Measurements from ENCODE around the gene RTBDN. TPM values are rescaled to one million over a fixed set of nuclear protein-coding genes. Genes with fewer than 3 reads are reported as not detected.
"Not testable (repeated sequence)": the region's sequence is repeated elsewhere in the genome, so short reads cannot be mapped to it uniquely, and the experiment has no call there.

The RTBDN gene
- total and polyA plus RNA-seq, 8 donors: 0.19 to 4.6 (median 0.66) TPM; not detected in 2

DNA sequence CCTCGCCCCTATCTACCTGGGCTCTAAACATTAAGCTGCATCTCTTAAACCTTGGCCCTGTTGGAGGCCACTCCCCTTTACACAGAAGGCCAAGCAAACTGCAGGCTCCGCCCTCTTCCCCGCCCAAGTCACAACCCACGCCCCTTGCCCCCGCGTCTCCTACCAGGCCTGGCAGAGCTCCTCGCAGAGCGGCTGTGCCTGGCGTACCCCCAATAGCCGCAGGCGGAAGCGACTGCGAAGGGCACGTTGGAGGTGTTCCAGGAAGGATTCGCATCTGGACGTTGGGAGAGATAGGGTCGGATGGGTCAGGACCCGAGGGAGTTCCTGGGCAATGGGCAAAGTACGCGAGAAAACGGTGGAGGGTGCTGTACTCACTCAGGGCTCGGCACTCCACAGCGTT lies 5.9 kb downstream of the RTBDN start:
- peak in 3 of 6 donors; percentile 40 to 62 (median 55) for DNase-seq
- intact Hi-C loops (cut with DNase I): no loop called here
- peaks cover 0 to 6% (median 0%) of the 10 kb centered on the region in 3 donors for H3K4me1 ChIP-seq
- no peak for FAIRE-seq
- H3K27ac ChIP-seq: no peak overlapping the region
- no peak overlapping the region for H3K4me3 ChIP-seq
- no peaks in the 10 kb centered on the region for H3K9me3 ChIP-seq
- no peaks in the 10 kb centered on the region for H3K36me3 ChIP-seq
- H3K27me3 ChIP-seq: peaks cover 0 to 22% (median 4%) of the 10 kb centered on the region in 4 donors
- 2 to 4% methylated on average over 23 of the region's 23 CpGs for WGBS, 2 donors
- TF ChIP-seq, protein P1, sequence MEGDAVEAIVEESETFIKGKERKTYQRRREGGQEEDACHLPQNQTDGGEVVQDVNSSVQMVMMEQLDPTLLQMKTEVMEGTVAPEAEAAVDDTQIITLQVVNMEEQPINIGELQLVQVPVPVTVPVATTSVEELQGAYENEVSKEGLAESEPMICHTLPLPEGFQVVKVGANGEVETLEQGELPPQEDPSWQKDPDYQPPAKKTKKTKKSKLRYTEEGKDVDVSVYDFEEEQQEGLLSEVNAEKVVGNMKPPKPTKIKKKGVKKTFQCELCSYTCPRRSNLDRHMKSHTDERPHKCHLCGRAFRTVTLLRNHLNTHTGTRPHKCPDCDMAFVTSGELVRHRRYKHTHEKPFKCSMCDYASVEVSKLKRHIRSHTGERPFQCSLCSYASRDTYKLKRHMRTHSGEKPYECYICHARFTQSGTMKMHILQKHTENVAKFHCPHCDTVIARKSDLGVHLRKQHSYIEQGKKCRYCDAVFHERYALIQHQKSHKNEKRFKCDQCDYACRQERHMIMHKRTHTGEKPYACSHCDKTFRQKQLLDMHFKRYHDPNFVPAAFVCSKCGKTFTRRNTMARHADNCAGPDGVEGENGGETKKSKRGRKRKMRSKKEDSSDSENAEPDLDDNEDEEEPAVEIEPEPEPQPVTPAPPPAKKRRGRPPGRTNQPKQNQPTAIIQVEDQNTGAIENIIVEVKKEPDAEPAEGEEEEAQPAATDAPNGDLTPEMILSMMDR (IDR thresholded peaks at IDR 0.05): no peak
- ATAC-seq: peak in 3 of 4 donors; percentile 57 to 63 (median 63)

DNA sequence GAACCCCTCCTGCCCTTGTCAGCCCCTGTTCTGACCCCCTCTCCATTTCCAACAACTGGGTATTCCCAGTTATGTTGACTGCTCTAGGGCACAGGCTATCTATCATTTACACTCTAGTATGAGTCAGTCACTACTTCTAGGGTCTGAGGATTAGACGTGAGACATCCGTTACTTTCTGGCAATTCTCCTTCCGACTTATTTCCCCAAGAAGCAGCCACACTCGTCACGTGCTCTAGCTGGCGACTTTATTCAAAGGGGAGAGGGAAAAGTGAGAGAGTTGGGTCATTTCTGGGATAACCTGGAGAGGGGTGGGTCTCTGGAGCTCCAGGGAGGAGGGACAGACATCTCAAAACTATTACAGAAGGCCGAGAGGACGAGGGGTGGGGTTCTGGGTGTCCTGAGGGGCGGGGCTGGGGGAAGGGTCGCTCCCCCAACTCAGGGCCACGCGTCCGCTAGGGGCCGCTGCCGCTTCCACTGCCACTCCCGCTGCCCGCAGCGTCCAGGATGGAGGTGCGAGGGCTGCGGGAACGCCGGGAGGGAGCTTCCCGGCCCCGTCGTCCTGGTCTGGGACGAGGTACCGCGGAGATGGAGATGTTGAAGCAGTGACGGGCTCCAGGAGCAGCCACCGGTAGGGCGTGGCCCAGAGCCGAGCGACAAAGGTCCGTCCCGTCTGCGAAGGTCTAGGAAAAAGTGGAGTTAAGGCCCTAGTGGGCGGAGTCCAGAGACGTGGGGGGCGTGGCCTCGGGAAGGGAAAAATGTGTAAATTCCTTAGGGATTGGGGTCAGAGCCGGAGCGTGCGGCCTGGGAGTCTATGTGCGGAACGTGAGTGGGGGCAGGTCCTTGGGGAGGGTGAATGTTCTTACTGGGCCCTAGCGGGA lies 8.9 kb downstream of the RTBDN start:
- peak in 2 of 4 donors; percentile 52 to 53 for ATAC-seq
- DNase-seq: peak in 2 of 6 donors; percentile 46 to 66

DNA sequence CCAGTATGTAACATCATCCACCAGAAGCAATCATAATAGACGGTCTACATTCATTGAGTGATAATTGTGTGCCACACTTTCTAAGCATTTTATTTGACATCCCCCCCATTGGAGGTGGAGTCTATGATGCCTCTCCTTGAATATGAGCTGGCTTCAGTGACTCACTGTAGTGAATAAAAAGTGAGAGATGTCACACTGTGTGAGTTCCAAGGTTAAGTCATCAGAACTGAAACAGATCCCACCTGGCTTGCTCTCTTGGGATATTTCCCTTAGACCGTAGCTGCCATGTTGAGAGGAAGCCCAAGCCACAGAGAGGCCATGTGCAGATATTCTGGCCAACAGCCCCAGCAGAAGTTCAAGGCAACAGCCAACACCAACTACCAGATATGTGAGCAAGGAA lies 12.6 kb downstream of the RTBDN start:
- H3K36me3 ChIP-seq: no peaks in the 10 kb centered on the region
- H3K27ac ChIP-seq: no peak overlapping the region
- no peak for FAIRE-seq
- H3K27me3 ChIP-seq: peaks cover 0 to 5% (median 2%) of the 10 kb centered on the region in 4 donors
- no peak for ATAC-seq
- TF ChIP-seq, protein P1 (IDR thresholded peaks at IDR 0.05): no peak
- H3K9me3 ChIP-seq: no peaks in the 10 kb centered on the region
- 84 to 94% methylated on average over 2 of the region's 2 CpGs for WGBS, 2 donors
- H3K4me3 ChIP-seq: no peak overlapping the region
- H3K4me1 ChIP-seq: no peaks in the 10 kb centered on the region
- DNase-seq: no peak
- intact Hi-C loops (cut with DNase I): no loop called here

More for the DNA sequence above, 8.9 kb downstream of the RTBDN start:
- intact Hi-C loops (cut with DNase I): no loop called here
- H3K27me3 ChIP-seq: peaks cover 0 to 5% (median 2%) of the 10 kb centered on the region in 4 donors
- peaks cover 0 to 3% (median 0%) of the 10 kb centered on the region in 3 donors for H3K4me1 ChIP-seq
- no peaks in the 10 kb centered on the region for H3K36me3 ChIP-seq
- H3K9me3 ChIP-seq: no peaks in the 10 kb centered on the region
- WGBS, 2 donors: 7 to 8% methylated on average over 46 of the region's 46 CpGs
- FAIRE-seq: no peak
- TF ChIP-seq, protein P1 (IDR thresholded peaks at IDR 0.05): peak in 1 of 4 donors; percentile 9
- H3K4me3 ChIP-seq: no peak overlapping the region
- H3K27ac ChIP-seq: no peak overlapping the region

DNA sequence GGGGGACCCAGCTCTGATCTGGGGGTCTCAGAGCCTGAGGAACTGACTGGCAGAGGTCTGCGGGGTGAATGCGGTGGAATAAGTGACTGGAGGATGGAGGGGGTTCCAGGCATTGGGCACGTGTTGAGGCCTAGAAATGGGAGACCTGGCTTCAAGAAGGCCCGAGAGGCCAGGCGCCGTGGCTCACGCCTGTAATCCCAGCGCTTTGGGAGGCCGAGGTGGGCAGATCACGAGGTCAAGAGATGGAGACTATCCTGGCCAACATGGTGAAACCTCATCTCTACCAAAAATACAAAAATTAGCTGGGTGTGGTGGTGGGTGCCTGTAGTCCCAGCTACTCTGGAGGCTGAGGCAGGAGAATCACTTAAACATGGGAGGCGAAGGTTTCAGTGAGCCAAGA lies 16.6 kb downstream of the RTBDN start:
- FAIRE-seq; H3K36me3 ChIP-seq; intact Hi-C loops (cut with DNase I): not testable (repeated sequence)

DNA sequence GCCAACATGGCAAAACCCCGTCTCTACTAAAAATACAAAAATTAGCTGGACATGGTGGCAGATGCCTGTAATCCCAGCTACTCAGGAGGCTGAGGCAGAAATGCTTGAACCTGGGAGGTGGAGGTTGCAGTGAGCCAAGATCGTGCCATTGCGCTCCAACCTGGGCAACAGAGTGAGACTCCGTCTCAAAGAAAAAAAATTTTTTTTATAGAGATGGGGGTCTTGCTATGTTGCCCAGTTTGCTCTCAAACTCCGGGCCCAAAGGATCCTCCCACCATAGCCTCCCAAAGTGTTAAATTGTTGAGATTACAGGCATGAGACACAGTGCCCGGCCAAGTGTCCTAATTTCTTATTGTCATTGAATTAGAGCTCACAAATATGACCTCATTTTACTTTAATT lies 17.2 kb downstream of the RTBDN start:
- H3K27me3 ChIP-seq; DNase-seq; H3K9me3 ChIP-seq; H3K27ac ChIP-seq; H3K4me3 ChIP-seq; H3K4me1 ChIP-seq; FAIRE-seq; H3K36me3 ChIP-seq; intact Hi-C loops (cut with DNase I); ATAC-seq: not testable (repeated sequence)
- WGBS, 2 donors: 83 to 91% methylated on average over 6 of the region's 6 CpGs

More for the DNA sequence above, 16.6 kb downstream of the RTBDN start:
- H3K27ac ChIP-seq, DNase-seq, H3K9me3 ChIP-seq, H3K4me1 ChIP-seq, ATAC-seq, H3K4me3 ChIP-seq, H3K27me3 ChIP-seq: not testable (repeated sequence)
- 90 to 92% methylated on average over 11 of the region's 11 CpGs for WGBS, 2 donors

DNA sequence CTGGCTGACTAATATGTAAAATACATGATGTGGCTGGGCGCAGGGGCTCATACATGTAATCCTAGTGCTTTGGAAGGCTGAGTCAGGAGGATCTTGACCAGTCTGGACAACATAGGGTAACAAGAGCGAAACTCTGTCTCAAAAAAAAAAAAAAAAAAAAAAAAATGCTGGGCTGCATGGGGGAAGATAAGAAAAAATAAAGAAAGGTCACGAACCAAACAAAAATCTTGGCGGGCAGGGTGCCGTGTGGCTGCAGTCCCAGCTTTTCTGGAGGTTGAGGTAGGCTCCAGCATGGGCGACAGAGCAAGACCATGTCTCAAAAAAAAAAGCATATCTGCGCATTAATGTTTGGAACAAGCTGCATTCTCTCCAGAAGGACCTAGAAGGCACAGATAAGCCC lies 19.3 kb downstream of the RTBDN start:
- H3K36me3 ChIP-seq: no peaks in the 10 kb centered on the region
- no peak overlapping the region for H3K27ac ChIP-seq
- 84 to 88% methylated on average over 7 of the region's 7 CpGs for WGBS, 2 donors
- H3K4me1 ChIP-seq: no peaks in the 10 kb centered on the region
- FAIRE-seq: no peak
- H3K4me3 ChIP-seq: no peak overlapping the region
- DNase-seq: no peak
- intact Hi-C loops (cut with DNase I): no loop called here
- H3K9me3 ChIP-seq: no peaks in the 10 kb centered on the region
- TF ChIP-seq, protein P1 (IDR thresholded peaks at IDR 0.05): no peak
- no peaks in the 10 kb centered on the region for H3K27me3 ChIP-seq
- no peak for ATAC-seq

All from pancreas (tissue), 10 donors.